Activated CD8-positive, alpha-beta T cell treated with anti-CD3 and anti-CD28 coated beads for 36 hours (primary cell): Measurements from ENCODE around the gene PFDN2. TPM values are rescaled to one million over a fixed set of nuclear protein-coding genes. Genes with fewer than 3 reads are reported as not detected.

Experiments used
- ATAC-seq: fragments of 200-7000 bp; cut with Tn5 transposase; one replicate; pipeline ENCODE4 v1.10.0; 2021; ENCODE audit warnings: mild to moderate bottlenecking, moderate library complexity
- CTCF ChIA-PET: fragments of 350-600 bp; sonication (Branson Sonifier 250); formaldehyde crosslinking; loops from one replicate; lab custom pipeline; 2021; ENCODE audit warnings: antibody characterized with exemption; lab: Charles Lee
- POLR2A ChIA-PET: fragments of 350-600 bp; sonication (Branson Sonifier 250); formaldehyde crosslinking; loops from one replicate; lab custom pipeline; 2021; ENCODE audit warnings: antibody characterized with exemption; lab: Charles Lee
- DNase-seq: peaks from one replicate; pipeline ENCODE4 v3.0.0-alpha.2; 2020
- H3K27ac Mint-ChIP-seq: one replicate; pipeline ENCODE4 v1.8.0; 2021; ENCODE audit warnings: mild to moderate bottlenecking, mixed read lengths
- H3K27me3 Mint-ChIP-seq: one replicate; pipeline ENCODE4 v1.8.0; 2021; ENCODE audit warnings: mixed read lengths
- H3K36me3 Mint-ChIP-seq: one replicate; pipeline ENCODE4 v1.8.0; 2021; ENCODE audit warnings: low read depth, mixed read lengths
- H3K4me1 Mint-ChIP-seq: one replicate; pipeline ENCODE4 v1.8.0; 2021; ENCODE audit warnings: low read depth, mixed read lengths
- H3K4me3 Mint-ChIP-seq: one replicate; pipeline ENCODE4 v1.8.0; 2021; ENCODE audit warnings: mild to moderate bottlenecking, moderate library complexity, mixed read lengths
- H3K9me3 Mint-ChIP-seq: one replicate; pipeline ENCODE4 v1.8.0; 2021; ENCODE audit warnings: mixed read lengths
- intact Hi-C: fragments of 100-400 bp; cut with micrococcal nuclease; formaldehyde crosslinking; loops from one replicate; pipeline ENCODE4 v1.10.0; 2022
- total RNA-seq, 2 experiments: library from RNA; stranded (reverse); gene quantifications; one replicate each; pipeline ENCODE4 v1.2.3, GENCODE V29; 2021
- TF ChIP-seq, protein P1 (sequence below): fragments of 200-600 bp; IDR thresholded peaks from one replicate; pipeline ENCODE4 v1.8.0; 2022; ENCODE audit warnings: antibody characterized with exemption, mild to moderate bottlenecking

PFDN2 gene
- total RNA-seq, 2 experiments from 2014 or later = 137 to 144 TPM

DNA sequence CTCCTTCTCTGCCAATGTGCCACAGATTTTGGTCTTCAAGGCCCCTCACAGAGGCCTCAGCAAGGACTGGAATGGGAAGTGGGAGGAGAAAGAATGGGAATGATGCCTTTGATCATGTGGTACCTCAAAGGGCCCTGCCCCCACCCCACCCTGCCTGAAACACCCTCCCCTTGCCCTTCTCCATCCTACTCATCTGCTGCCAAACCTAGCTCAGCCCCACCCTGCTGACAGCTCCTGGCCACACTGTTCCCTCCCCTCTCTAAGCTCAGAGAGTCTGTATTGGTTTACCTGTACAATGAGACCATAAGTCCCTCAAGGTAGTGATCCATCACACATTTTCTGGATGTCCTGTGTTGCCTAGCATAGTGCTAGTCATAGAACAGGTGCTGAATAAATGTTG, 41.4 kb downstream of the PFDN2 start:
- Mint-ChIP-seq H3K4me3 (no peak overlapping the region), H3K27ac (no peak overlapping the region), H3K27me3 (no peaks in the 10 kb centered on the region), H3K36me3 (no peaks in the 10 kb centered on the region), H3K9me3 (no peaks in the 10 kb centered on the region), H3K4me1 (peaks cover 10% of the 10 kb centered on the region)
- DNase-seq = no peak
- no peak for ATAC-seq
- POLR2A ChIA-PET = interaction anchor here (0.6 to 1.3 kb wide), 2 partner anchors 22 to 54 kb away, joined by 3 to 4 read pairs; partner anchors contain the start of gene KLHDC9
- CTCF ChIA-PET = interaction anchor here (0.9 to 1.7 kb wide), 3 partner anchors 21 to 79 kb away, joined by 3 to 6 read pairs (median 4); no protein-coding TSS in a partner anchor
- intact Hi-C loops = no loop called here
- TF ChIP-seq, protein P1, sequence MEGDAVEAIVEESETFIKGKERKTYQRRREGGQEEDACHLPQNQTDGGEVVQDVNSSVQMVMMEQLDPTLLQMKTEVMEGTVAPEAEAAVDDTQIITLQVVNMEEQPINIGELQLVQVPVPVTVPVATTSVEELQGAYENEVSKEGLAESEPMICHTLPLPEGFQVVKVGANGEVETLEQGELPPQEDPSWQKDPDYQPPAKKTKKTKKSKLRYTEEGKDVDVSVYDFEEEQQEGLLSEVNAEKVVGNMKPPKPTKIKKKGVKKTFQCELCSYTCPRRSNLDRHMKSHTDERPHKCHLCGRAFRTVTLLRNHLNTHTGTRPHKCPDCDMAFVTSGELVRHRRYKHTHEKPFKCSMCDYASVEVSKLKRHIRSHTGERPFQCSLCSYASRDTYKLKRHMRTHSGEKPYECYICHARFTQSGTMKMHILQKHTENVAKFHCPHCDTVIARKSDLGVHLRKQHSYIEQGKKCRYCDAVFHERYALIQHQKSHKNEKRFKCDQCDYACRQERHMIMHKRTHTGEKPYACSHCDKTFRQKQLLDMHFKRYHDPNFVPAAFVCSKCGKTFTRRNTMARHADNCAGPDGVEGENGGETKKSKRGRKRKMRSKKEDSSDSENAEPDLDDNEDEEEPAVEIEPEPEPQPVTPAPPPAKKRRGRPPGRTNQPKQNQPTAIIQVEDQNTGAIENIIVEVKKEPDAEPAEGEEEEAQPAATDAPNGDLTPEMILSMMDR = no peak

DNA sequence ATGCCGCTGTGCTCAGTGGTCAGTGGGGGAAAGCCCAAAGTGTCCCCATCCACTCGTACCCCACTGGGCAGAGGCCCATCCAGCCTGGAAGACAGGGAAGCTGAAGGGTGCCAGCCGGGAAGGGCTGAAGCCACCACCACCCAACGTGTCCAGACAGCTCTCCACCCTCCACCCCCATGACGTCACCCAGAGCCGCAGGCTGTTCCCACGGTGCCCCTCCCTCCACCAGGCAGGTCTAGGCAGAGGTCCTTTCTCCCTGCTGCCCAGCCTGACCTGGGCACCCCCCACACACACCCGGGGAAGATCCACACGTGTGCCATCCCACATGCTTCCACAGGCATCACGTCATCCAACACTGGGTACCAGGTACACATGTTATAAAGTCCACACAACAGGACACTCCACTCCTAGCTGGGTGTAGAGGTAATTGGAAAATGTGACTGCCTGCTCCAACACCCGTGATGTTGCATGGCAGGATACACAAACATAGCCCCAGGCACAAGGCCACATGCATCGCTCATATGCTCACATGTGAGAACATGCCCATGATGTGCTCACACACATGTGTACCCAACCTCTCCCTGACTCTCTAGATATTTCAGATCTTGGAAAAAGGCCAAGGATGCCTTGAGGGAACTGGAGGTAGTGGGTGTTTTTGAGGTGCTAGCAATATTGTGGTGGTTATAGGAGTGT, 43.0 kb downstream of the PFDN2 start:
- no peaks in the 10 kb centered on the region for H3K36me3 Mint-ChIP-seq
- POLR2A ChIA-PET = interaction anchor here (1.0 to 1.5 kb wide), 3 partner anchors 18 to 58 kb away, joined by 3 to 5 read pairs (median 4); partner anchors contain the start of gene DEDD
- CTCF ChIA-PET = interaction anchor here (1.5 to 11.1 kb wide), 2 partner anchors 22 to 77 kb away, joined by 4 to 200 read pairs; partner anchors contain the start of gene KLHDC9
- peaks cover 24% of the 10 kb centered on the region for H3K4me1 Mint-ChIP-seq
- intact Hi-C loops = no loop called here
- ATAC-seq (no peak), DNase-seq (no peak)
- H3K4me3 Mint-ChIP-seq = no peak overlapping the region
- no peaks in the 10 kb centered on the region for H3K9me3 Mint-ChIP-seq
- H3K27me3 Mint-ChIP-seq = no peaks in the 10 kb centered on the region
- TF ChIP-seq, protein P1 = no peak
- no peak overlapping the region for H3K27ac Mint-ChIP-seq

DNA sequence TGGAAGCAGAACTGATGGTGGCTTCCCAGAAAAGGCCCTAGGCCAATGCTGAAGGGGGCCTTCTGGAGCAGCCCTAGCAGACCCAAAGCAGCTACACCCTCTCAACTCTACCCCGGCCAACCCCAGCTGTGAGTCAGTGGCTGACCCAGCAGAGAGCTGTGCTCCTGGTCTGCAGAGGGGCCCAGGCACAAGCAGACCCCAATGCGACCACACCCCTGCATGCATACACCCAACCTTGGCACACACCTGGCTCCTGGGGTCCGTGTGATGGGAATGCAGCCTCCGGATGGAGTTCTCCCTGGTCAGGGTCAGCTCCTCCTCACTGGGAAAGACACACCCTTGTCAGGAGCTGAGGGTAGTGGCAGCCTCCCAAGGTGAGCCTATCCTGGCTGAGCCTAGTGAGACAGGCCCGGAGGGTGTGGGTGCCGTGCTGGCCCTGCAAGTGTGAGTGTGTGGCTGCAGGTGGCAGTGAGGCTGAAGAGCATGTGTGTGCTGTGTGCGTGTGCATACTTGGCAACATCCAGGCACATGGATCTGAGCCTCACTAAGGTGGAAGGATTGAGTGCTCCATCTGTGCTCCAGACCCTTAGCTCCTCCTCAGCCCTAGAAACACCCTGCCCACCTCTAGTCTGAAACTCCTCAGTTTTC, 44.2 kb downstream of the PFDN2 start:
- POLR2A ChIA-PET = interaction anchor here (0.6 to 1.5 kb wide), 6 partner anchors 15 to 59 kb away, joined by 3 to 5 read pairs (median 4); partner anchors contain the start of genes DEDD, KLHDC9 and USF1
- peak; percentile 33 for DNase-seq
- Mint-ChIP-seq H3K4me1 (peaks cover 25% of the 10 kb centered on the region), H3K36me3 (peaks cover 5% of the 10 kb centered on the region), H3K9me3 (no peaks in the 10 kb centered on the region), H3K4me3 (no peak overlapping the region), H3K27me3 (no peaks in the 10 kb centered on the region), H3K27ac (peak overlapping the region; percentile 1)
- ATAC-seq = no peak
- TF ChIP-seq, protein P1 = no peak
- CTCF ChIA-PET = interaction anchor here (0.8 to 11.1 kb wide), 5 partner anchors 12 to 67 kb away, joined by 3 to 200 read pairs (median 4); partner anchors contain the start of gene KLHDC9
- intact Hi-C loops = no loop called here

DNA sequence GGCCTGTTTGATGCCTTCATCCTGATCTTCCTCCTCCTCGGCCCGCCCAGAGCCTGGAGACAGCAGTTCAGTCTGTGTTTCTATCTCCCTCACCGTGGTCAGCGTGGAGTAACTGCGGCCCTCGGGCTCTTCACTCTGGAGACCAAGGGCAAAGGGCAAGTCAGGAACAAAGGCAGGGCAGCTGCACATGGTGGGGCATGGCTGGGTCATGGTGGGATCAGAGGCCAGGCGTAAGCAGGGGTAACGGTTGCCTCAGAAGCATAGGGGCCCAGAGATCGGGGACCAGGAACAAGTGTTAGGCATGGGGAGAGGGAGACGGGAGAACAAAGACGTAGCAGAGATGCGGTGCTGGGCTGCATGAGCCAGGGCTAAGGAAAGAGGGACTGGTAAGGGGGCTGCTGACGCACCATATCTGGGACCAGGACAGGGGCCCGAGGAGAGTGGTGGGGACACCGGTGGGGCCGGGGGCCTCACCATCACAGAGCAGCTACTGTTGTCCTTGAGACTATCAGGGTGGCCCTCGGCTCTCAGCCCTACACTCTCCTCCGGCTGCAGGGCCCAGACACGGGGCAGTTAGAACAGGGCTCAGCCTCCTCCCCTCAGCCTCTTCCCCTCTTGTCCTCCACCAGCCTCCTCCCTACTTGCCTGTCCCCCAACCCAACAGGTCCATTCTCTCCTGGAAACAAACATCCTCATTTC, 44.9 kb downstream of the PFDN2 start:
- intact Hi-C loops = no loop called here
- peaks cover 26% of the 10 kb centered on the region for H3K4me1 Mint-ChIP-seq
- DNase-seq (no peak), ATAC-seq (no peak)
- no peaks in the 10 kb centered on the region for H3K27me3 Mint-ChIP-seq
- POLR2A ChIA-PET = interaction anchor here (0.6 to 5.3 kb wide), 7 partner anchors 9 to 44 kb away, joined by 3 to 57 read pairs (median 4); partner anchors contain the start of genes KLHDC9 and USF1
- CTCF ChIA-PET = interaction anchor here (1.0 to 11.1 kb wide), 8 partner anchors 12 to 64 kb away, joined by 3 to 200 read pairs (median 5); partner anchors contain the start of genes KLHDC9 and USF1
- TF ChIP-seq, protein P1 = no peak
- no peaks in the 10 kb centered on the region for H3K9me3 Mint-ChIP-seq
- no peak overlapping the region for H3K27ac Mint-ChIP-seq
- peaks cover 12% of the 10 kb centered on the region for H3K36me3 Mint-ChIP-seq
- no peak overlapping the region for H3K4me3 Mint-ChIP-seq
